Measurements from ENCODE around the gene SH3BGRL3.
"Not testable (repeated sequence)": the region's sequence is repeated elsewhere in the genome, so short reads cannot be mapped to it uniquely, and the experiment has no call there.

SH3BGRL3 gene

GRCh38 chr1:26290882-26291261, 11.0 kb downstream of the SH3BGRL3 start:
- no peak for DNase-seq (ENCODE audit: low spot score)

- no peak for DNase-seq (ENCODE audit: low spot score)
Measured at GRCh38 chr1:26291433-26291832, 11.5 kb downstream of the SH3BGRL3 start.

DNA sequence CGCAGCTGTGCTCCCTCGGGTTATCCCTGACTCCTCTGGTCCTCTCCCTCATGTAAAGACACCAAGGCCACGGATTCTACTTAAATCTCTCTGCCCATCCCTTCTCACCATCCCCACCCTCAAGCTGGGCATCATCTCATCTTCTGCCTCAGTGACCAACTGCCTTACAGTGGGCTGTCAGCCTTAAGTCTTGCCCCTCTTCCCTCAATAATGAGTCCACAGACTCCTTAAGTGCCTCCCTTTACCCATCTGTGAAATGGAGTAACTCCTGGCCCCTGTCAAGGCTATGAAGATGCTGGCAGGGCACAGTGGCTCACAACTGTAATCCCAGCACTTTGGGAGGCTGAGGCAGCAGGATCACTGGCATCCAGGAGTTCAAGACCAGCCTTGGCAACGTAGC, 12.1 kb downstream of the SH3BGRL3 start:
- no peak for DNase-seq (ENCODE audit: low spot score)

DNA sequence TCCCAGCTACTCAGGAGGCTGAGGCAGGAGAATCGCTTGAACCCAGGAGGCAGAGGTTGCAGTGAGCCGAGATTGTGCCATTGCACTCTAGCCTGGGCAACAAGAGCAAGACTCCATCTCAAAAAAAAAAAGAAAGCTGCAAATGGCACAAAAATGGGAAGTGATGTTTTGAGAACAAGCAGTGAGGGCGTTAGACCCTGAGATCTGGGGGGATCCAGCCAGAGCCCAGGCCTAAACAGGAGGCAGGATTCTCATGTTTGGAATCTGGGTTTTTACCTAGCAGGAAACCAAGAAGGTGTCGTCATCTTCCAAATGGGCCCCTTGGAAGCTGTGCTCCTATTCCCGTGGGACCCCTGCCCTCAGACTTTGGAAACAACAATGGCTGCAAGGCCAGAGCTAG, 12.8 kb downstream of the SH3BGRL3 start:
- not testable (repeated sequence) for DNase-seq (ENCODE audit: low spot score)

- no peak for DNase-seq (ENCODE audit: low spot score)
Measured at GRCh38 chr1:26293911-26294463, 14.1 kb downstream of the SH3BGRL3 start.

DNA sequence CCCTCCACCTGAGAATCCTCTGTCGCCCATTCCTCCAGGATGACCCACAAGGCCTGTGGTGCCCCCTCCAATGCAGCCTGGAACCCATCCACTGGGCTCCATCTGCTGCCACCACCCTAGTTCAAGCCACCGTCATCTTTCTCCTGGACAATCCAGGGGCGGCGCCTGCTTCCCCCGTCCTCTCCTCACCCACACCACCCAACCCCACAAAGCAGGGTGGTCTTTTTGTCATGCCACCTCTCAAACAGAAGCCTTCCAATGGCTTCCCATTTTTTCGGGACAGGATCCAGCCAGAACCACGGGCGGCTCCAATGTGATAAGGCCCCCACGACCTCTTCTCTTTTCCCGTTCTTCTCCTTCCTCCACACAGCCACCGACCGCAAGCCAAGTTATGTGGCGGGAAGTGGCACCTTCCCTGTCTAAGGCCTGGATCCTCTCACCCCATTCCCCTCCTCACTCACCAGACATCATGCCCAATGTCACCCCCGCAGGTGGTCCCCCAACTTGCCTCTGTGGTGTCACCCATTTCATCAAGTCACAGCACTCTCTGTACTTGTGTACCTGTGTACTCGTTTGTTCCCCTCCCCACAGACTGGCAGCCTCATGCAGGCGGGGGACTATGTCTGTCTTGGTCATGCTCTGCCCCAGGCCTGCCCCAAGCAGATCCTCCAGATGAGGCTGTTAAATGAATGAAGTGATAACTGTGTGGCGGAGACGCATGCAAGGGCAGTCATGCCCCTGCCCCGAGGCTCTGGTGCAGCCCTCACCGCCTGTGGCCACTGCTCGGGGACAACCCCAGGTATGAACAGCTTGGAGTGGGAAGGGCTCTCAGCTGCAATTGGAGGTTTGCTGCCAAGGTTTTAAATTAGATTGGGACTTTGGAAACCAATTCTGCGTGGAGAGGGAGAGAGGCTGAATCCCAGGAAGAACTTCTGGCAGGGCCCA, 15.6 kb downstream of the SH3BGRL3 start:
- no peak for DNase-seq (ENCODE audit: low spot score)

DNA sequence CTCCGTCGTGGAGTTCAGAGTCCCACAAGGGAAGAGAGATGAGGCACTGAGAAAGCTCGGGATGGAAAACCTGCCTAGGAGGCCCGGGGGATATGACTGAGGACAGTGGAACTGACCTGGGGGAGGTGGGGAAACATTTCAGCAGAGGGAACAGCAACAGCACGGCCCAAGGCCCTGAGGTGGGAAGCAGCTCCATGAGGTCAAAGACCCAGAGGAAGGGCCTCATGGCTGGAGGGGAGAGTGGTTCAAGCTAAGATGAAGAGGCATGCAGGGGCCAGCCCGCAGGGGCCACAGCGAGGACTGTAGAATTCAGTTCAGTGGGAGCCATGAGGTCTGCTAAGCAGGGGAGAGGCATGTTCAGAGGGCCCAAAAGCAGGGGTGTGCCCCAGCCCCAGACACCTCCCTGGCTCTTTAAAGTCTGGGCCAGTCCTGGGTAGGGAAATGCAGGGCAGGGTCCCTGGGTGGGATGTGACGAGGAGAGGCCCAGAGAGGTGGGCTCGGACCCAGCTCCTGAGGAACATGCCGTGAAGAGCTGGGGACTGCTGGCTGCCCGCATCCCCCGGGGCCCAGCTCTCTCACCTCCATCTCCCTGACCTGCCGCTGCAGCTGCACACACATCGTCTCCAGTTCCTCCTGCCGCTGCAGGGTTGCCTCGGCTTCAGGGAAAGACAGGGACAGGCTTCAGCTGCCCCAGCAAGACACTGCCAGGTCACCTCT, 16.6 kb downstream of the SH3BGRL3 start:
- DNase-seq (ENCODE audit: low spot score) = no peak

GRCh38 chr1:26297057-26297790, 17.3 kb downstream of the SH3BGRL3 start:
- DNase-seq (ENCODE audit: low spot score) = no peak

DNA sequence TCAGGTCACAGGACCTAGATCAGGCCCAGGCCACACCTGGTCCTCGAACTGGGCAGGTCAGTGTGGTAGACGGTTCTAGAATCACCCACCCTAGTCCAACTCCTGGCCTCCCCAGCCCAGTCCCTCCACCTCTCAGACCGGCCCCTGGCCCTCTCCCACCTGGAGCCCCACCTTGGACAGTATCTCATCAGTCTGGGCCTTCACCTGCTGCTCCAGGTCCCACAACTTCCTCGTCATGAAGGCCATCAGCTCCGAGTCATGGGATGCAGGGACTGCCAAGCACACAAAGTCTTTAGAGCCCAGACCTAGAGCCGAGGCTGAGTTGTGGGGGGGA, 17.9 kb downstream of the SH3BGRL3 start:
- DNase-seq (ENCODE audit: low spot score) = no peak

GRCh38 chr1:26300578-26301275, 20.8 kb downstream of the SH3BGRL3 start:
- DNase-seq (ENCODE audit: low spot score) = no peak

- DNase-seq (ENCODE audit: low spot score) = no peak
Measured at GRCh38 chr1:26302733-26303405, 23.0 kb downstream of the SH3BGRL3 start.

- DNase-seq (ENCODE audit: low spot score) = no peak
Measured at GRCh38 chr1:26305667-26306289, 25.9 kb downstream of the SH3BGRL3 start.

GRCh38 chr1:26306290-26307229, 26.7 kb downstream of the SH3BGRL3 start, which contains the start of gene UBXN11:
UBXN11 (minus strand) TSS chr1:26306636; CDS start chr1:26302883, 3,753 bp downstream.
- peak; percentile 99 for DNase-seq (ENCODE audit: low spot score)

- DNase-seq (ENCODE audit: low spot score) = peak; percentile 10
Measured at GRCh38 chr1:26307363-26307781, 27.5 kb downstream of the SH3BGRL3 start.

DNA sequence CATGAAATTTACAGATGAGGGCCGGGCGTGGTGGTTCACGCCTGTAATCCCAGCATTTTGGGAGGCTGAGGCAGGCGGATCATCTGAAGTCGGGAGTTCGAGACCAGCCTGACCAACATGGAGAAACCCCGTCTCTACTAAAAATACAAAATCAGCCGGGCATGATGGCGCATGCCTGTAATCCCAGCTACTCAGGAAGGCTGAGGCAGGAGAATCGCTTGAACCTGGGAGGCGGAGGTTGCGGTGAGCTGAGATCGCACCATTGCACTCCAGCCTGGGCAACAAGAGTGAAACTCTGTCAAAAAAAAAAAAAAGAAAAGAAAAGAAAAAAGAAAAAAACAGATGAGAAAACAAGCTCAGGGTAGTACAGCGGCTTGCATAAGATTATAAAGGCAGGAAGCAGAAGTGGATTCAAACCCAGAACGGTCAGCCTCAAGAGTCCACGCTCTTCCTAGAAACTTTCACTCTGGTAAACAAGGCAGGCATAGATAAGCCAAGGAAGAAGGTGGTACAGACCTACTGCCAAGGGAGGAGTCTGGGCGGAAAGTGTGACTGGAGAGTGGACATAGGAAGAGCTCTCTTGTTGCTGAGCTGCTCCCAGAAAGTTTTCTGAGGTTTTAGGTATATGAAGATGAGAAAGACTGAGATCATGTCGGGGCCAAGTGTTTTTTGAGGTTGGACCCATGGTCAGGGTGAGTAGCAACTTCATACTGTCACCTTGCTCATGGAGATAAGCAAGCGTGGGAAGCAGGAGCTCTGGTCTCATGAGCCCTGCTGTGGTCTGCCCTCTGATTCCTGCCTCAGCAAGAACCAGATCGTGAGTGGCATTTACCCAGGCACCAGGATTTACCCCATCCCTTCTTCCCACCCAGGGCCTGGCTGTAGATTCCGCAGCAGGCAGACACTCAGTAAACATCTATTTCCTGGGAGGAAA, 28.3 kb downstream of the SH3BGRL3 start:
- not testable (repeated sequence) for DNase-seq (ENCODE audit: low spot score)

DNA sequence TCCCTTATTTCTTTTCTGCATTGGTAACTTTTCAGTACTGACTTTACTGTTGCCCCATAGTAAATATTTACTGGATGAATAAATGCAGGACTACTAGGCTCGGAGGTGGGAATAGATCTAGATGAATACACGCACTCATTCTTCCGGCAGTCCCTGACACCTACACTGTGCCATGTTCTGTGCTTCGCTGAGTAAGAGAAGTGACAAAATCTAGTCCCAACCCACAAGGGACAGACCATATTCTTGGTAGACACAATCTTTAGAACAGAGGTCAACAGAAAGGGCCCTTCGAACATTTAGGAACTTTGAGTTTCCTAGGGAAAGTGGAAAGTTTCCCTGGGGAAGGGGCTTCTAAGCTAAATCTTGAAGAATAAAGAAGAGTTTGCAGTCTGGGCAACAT, 34.6 kb downstream of the SH3BGRL3 start:
- no peak for DNase-seq (ENCODE audit: low spot score)

- no peak for DNase-seq (ENCODE audit: low spot score)
Measured at GRCh38 chr1:26315874-26316850, 36.3 kb downstream of the SH3BGRL3 start.

Measured in germinal center (tissue), 1 donor.